Urinary bladder (tissue), 4 donors: ENCODE results near the gene SLC28A1. TPM values are rescaled to one million over a fixed set of nuclear protein-coding genes. Genes with fewer than 3 reads are reported as not detected.

Experiments used
- DNase-seq: peaks from one replicate; pipeline ENCODE4 v3.0.0-alpha.2; 2015; ENCODE audit errors: extremely low spot score
- H3K27ac ChIP-seq: one replicate; pipeline ENCODE4 v1.5.1; 2013; ENCODE audit warnings: low read depth, mild to moderate bottlenecking, moderate library complexity
- H3K36me3 ChIP-seq: one replicate; pipeline ENCODE4 v1.6.1; 2013; ENCODE audit warnings: mild to moderate bottlenecking, moderate library complexity; ENCODE audit not compliant: insufficient read depth
- H3K4me1 ChIP-seq: one replicate; pipeline ENCODE4 v1.6.1; 2013; ENCODE audit warnings: mild to moderate bottlenecking, moderate library complexity; ENCODE audit not compliant: insufficient read depth
- H3K4me3 ChIP-seq: one replicate; pipeline ENCODE4 v1.5.1; 2013; ENCODE audit warnings: low read depth, low read length
- WGBS: extraction: QIAGEN DNeasy Blood & Tissue Kit; methylation state at CpG from one replicate; pipeline ENCODE4 v1.1.7; 2013; 5-methylcytosine and 5-hydroxymethylcytosine counted together
- polyA plus RNA-seq: library from polyadenylated mRNA; stranded (reverse); fragments of 200-250 nt; gene quantifications from one replicate; pipeline ENCODE4 v1.2.3, GENCODE V29; 2013
- total RNA-seq: library from RNA; depleted of rRNA; stranded (reverse); fragments of >200 nt; gene quantifications from one replicate; pipeline ENCODE4 v1.2.3, GENCODE V29; 2014
- donor health status: healthy with polysubstance abuse.
- donor health status: healthy.

The SLC28A1 gene
- total and polyA plus RNA-seq, 2 donors, result 0.04 to 0.11 TPM

GRCh38 chr15:84894736-84895425 lies 10.4 kb downstream of the SLC28A1 start:
- WGBS, result 86% methylated on average over 12 of the region's 12 CpGs
- Histone ChIP-seq H3K4me1 (no peaks in the 10 kb centered on the region), H3K36me3 (no peaks in the 10 kb centered on the region), H3K4me3 (no peak overlapping the region), H3K27ac (no peak overlapping the region)
- no peak for DNase-seq

DNA sequence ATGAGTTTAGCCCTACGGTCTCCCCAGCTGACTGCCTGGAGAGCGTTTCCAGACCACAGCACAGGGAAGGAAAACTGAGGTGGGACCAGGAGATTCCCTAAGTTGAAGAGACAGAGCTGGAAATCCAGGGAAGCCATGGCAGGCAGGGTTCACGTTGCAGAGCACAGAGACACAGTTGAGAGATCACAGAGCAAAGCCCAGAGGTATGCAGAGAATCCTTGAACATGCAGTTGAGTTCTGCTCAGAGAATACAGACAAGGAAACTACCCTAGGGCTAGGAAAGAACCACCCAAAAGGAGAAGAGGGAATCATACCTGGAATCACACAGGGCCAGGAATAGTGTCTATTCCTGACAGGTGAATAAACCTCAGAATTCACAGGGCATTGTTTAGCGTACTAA lies 14.3 kb downstream of the SLC28A1 start:
- no peaks in the 10 kb centered on the region for H3K36me3 ChIP-seq
- H3K27ac ChIP-seq, result no peak overlapping the region
- no peak for DNase-seq
- no peak overlapping the region for H3K4me3 ChIP-seq
- H3K4me1 ChIP-seq, result no peaks in the 10 kb centered on the region
- 42% methylated on average over 4 of the region's 4 CpGs for WGBS

DNA sequence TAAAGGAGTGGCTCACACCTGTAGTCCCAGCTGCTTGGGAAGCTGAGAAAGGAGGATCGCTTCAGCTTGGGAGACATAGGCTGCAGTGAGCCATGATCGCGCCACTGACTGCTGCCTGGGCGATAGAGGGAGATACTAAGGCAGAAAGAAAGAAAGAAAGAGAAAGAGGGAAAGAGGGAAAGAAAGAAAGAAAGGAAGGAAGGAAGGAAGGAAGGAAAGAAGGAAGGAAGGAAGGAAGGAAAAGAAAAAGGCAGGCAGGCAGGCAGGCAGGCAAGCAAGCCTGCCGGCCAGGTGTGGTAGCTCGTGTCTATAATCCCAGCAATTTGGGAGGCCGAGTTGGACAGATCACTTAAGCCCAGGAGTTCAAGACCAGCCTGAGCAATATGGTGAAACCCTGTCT lies 15.3 kb downstream of the SLC28A1 start:
- Histone ChIP-seq H3K4me3 (no peak overlapping the region), H3K4me1 (no peaks in the 10 kb centered on the region), H3K27ac (no peak overlapping the region), H3K36me3 (no peaks in the 10 kb centered on the region)
- 83% methylated on average over 7 of the region's 7 CpGs for WGBS
- no peak for DNase-seq

GRCh38 chr15:84901540-84901939 lies 17.1 kb downstream of the SLC28A1 start:
- H3K27ac ChIP-seq, result no peak overlapping the region
- no peak for DNase-seq
- WGBS, result 75% methylated on average over 2 of the region's 2 CpGs

GRCh38 chr15:84903751-84904150 lies 19.3 kb downstream of the SLC28A1 start:
- no peaks in the 10 kb centered on the region for H3K36me3 ChIP-seq
- no peak for DNase-seq
- H3K4me3 ChIP-seq, result no peak overlapping the region
- no peak overlapping the region for H3K27ac ChIP-seq
- no peaks in the 10 kb centered on the region for H3K4me1 ChIP-seq
- WGBS, result 92% methylated on average over 2 of the region's 2 CpGs

More at GRCh38 chr15:84901540-84901939, 17.1 kb downstream of the SLC28A1 start:
- H3K4me1 ChIP-seq, result no peaks in the 10 kb centered on the region
- H3K4me3 ChIP-seq, result no peak overlapping the region
- no peaks in the 10 kb centered on the region for H3K36me3 ChIP-seq

GRCh38 chr15:84904419-84904818 lies 20.0 kb downstream of the SLC28A1 start:
- Histone ChIP-seq H3K27ac (no peak overlapping the region), H3K36me3 (no peaks in the 10 kb centered on the region), H3K4me1 (no peaks in the 10 kb centered on the region), H3K4me3 (no peak overlapping the region)
- DNase-seq, result no peak
- WGBS, result 41% methylated on average over 2 of the region's 2 CpGs

GRCh38 chr15:84905016-84905916 lies 20.8 kb downstream of the SLC28A1 start:
- no peak overlapping the region for H3K27ac ChIP-seq
- DNase-seq, result no peak
- H3K4me3 ChIP-seq, result no peak overlapping the region
- H3K36me3 ChIP-seq, result no peaks in the 10 kb centered on the region
- no peaks in the 10 kb centered on the region for H3K4me1 ChIP-seq
- WGBS, result 92% methylated on average over 15 of the region's 15 CpGs

DNA sequence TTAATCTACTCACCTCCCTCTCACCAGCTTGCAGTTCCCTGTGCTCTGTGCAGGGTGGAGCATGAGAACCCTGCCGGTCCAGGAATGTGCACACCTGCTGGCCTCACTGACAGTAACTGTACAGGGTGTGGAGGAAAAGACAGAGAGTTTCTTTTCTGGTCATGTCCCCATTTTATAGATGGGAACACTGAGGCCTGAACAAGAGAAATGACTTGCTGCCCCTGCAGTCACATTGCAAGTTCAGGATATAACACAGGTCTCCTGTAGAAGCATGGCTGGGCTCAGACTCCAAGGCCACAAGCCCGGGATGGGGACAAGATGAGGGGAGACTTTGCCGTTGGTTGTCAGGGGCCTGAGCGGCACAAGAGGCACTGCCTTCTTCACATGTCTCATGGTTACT lies 23.3 kb downstream of the SLC28A1 start:
- H3K27ac ChIP-seq, result no peak overlapping the region
- no peaks in the 10 kb centered on the region for H3K4me1 ChIP-seq
- H3K4me3 ChIP-seq, result no peak overlapping the region
- H3K36me3 ChIP-seq, result no peaks in the 10 kb centered on the region
- WGBS, result 93% methylated on average over 4 of the region's 4 CpGs
- DNase-seq, result no peak

DNA sequence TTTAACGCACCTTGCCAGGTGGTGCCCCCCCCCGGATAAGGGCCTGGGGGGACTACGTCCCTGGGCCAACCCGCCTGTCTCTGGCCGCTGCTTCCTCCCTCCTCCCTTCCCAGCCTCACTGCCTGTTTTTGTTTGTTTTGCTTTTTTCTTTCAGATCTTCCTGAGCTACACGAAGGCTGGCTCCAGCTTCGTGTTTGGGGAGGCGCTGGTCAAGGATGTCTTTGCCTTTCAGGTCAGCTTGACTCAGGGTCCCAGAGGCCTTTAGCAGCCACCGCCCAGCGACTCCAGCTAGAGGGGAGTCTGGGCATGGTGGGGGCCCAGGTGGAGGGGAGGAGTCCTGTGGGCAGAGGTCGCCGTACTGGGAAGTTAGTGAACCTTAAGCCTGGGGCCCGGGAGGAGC lies 24.1 kb downstream of the SLC28A1 start:
- no peak overlapping the region for H3K27ac ChIP-seq

DNA sequence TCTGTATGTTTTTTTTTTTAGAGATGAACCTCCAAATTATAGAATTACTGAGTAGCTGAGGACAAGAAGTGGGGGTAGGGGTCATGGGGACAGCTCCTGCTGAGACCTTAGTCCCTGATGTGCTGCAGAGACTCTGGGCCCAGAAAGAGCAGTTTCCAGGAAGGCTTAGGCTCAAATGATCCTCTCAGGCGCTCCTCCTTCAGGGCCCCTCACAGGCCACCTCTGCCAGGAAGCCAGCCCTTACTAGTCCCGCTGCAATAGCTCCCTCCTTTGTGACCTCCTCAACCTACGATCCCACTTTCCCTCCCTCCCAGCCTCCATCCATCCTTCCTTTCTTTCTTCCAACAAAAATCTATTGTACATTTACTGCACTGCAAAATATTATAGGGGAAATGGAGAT lies 24.6 kb downstream of the SLC28A1 start:
- Histone ChIP-seq H3K36me3 (no peaks in the 10 kb centered on the region), H3K27ac (no peak overlapping the region), H3K4me3 (no peak overlapping the region), H3K4me1 (no peaks in the 10 kb centered on the region)
- 92% methylated on average over 3 of the region's 3 CpGs for WGBS
- DNase-seq, result no peak

More for the DNA sequence above, 24.1 kb downstream of the SLC28A1 start:
- H3K4me1 ChIP-seq, result no peaks in the 10 kb centered on the region
- H3K36me3 ChIP-seq, result no peaks in the 10 kb centered on the region
- 74% methylated on average over 13 of the region's 13 CpGs for WGBS
- no peak overlapping the region for H3K4me3 ChIP-seq
- DNase-seq, result no peak

- Histone ChIP-seq H3K4me1 (no peaks in the 10 kb centered on the region), H3K4me3 (no peak overlapping the region), H3K27ac (no peak overlapping the region), H3K36me3 (no peaks in the 10 kb centered on the region)
- WGBS, result 85% methylated on average over 4 of the region's 4 CpGs
- DNase-seq, result no peak
These were observed 25.3 kb downstream of the SLC28A1 start for GRCh38 chr15:84909782-84910181.

DNA sequence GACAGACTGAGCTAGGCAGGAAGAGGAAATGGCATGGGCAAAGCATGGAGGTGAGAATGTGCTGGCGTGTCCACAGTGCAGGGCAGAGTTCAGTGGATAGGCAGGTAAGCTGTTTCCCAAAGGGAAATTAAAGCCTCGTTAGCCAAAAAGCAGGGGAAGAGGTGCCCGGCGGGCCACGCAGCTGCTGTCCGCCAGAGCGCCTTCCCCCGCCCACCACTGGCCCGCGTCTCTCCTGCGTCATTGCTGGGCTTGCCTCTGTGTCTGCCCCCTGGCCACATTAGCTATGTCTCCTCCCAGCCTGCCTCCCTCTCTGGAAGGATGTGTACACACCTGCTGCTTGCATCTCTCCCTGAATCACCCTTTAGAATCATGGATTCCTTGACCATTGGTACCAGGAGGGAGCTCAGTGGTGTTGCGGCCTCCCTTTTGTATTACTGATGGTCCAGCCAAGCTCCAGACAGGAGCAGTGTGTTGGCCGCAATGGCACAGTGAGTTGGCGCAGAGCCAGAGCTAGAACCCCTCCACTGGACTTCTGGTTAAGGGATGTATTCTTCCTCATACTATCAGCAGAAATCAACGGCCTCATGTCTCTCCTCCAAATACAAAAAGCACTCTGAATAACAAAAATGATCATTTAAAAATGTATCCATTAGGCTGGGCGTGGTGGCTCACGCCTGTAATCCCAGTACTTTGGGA lies 26.6 kb downstream of the SLC28A1 start:
- H3K4me3 ChIP-seq, result no peak overlapping the region
- WGBS, result 94% methylated on average over 17 of the region's 17 CpGs

GRCh38 chr15:84911879-84912660 lies 27.6 kb downstream of the SLC28A1 start:
- Histone ChIP-seq H3K36me3 (no peaks in the 10 kb centered on the region), H3K4me1 (no peaks in the 10 kb centered on the region), H3K27ac (peak overlapping the region; percentile 46), H3K4me3 (no peak overlapping the region)
- WGBS, result 26% methylated on average over 6 of the region's 6 CpGs
- no peak for DNase-seq

More for the DNA sequence above, 26.6 kb downstream of the SLC28A1 start:
- Histone ChIP-seq H3K4me1 (no peaks in the 10 kb centered on the region), H3K27ac (no peak overlapping the region), H3K36me3 (no peaks in the 10 kb centered on the region)
- DNase-seq, result no peak
